ENCODE measurements around the gene HHAT. TPM values are rescaled to one million over a fixed set of nuclear protein-coding genes. Genes with fewer than 3 reads are reported as not detected.
"Not testable (repeated sequence)": the region's sequence is repeated elsewhere in the genome, so short reads cannot be mapped to it uniquely, and the experiment has no call there.

HHAT gene
- total RNA-seq, 1 donor from 2014 or later: 1.0 TPM

DNA sequence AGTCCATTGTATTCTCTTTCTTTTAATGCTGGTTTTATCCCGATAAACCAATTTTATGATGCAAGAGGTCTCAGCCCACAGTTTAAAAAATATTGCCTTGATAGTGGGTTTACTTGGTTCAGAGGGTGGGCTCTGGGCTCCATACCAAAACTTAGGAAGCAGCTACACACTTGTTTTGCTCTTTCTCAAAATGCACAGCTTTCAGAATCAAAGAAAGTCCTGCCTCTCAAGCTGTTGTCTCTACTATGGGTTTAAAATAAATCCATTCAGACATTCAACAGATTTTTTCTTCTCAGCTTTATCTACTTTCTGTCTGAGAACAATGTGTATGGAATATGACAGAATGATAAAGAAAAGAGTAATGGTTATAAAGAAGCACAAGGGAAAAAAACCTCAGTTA is 14.8 kb upstream of the HHAT start:
- no peak for DNase-seq (ENCODE audit: low read depth in 2 of 2)

- no peak for DNase-seq (ENCODE audit: low read depth in 2 of 2)
Measured at GRCh38 chr1:210315529-210315928, 13.2 kb upstream of the HHAT start.

- DNase-seq (ENCODE audit: low read depth in 2 of 2): no peak
Measured at GRCh38 chr1:210321131-210321530, 7.6 kb upstream of the HHAT start.

DNA sequence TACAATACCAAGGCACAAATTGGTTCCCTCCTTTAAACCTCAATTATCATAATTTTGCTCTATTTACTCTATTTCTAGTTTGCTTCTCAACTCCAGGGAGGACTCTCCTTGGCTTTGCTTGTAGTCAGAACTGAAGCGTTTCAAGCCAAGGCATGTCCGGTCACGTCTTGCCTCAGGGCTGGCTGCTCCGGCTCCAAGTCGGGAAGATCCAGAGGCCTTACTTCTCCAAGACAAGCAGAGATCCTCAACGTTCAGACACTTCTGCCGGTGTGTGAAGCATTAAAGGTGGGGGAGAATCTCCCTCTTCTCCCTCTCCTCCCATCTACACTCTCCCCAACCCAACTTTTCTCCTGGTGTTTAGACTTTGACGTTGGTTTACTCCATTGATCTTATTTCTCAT is 7.2 kb upstream of the HHAT start:
- DNase-seq (ENCODE audit: low read depth in 2 of 2): no peak

GRCh38 chr1:210323957-210324356 is 4.7 kb upstream of the HHAT start:
- DNase-seq (ENCODE audit: low read depth in 2 of 2): no peak

DNA sequence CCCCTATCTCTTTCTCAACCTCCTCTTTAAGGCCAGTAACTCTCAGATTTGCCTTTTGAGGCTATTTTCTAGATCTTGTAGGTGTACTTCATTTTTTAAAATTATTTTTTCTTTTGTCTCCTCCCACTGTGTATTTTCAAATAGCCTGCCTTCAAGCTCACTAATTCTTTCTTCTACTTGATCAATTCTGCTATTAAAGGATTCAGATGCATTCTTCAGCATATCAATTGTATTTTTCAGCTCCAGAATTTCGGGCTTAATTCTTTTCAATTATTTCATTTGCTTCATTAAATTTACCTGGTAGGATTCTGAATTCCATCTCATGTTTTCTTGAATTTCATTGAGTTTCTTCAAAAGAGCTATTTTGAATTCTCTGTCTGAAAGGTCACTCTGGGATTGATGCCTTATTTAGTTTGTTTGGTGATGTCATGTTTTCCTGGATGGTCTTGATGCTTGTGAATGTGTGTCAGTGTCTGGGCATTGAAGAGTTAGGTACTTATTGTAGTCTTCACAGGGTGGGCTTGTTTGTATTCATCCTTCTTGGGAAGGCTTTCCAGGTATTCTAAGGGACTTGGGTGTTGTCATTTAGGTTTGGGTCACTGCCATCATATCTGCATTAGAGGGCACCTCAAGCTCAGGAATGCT is 3.6 kb upstream of the HHAT start:
- no peak for DNase-seq (ENCODE audit: low read depth in 2 of 2)

DNA sequence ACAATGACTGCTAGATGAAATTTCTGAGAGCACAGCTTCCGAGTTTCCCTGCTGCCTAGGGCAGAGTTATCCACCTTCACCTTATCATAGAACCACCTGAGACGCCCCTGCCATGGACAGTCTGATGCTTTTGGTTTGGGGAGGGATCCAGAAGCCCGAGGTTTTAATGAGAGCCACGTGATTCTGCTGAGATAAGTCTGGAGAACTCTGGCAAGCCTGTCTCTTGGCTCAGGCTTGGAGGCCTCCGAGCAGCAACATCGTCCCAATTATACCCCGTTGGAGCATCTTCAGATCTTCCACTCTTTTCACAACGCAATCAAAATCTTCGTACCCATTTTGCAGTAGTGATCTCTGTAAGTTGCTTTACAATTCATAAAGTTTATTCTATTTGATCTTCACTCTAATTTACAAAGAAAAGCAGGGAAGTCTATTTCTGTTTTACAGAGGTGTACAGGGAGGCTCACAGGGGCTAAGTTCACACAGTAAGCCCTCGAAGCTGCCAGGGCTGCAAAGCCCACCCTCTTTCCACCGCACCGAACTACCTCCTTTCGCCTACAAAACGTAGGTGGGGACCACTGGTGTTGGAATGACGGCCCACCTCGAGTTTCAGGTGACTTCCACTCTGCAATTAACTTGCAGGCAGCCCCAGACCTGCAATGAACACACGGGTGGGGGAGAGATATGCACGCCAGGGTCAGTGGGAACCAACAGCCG is 513 bp upstream of the HHAT start:
- DNase-seq (ENCODE audit: low read depth in 2 of 2): no peak

DNA sequence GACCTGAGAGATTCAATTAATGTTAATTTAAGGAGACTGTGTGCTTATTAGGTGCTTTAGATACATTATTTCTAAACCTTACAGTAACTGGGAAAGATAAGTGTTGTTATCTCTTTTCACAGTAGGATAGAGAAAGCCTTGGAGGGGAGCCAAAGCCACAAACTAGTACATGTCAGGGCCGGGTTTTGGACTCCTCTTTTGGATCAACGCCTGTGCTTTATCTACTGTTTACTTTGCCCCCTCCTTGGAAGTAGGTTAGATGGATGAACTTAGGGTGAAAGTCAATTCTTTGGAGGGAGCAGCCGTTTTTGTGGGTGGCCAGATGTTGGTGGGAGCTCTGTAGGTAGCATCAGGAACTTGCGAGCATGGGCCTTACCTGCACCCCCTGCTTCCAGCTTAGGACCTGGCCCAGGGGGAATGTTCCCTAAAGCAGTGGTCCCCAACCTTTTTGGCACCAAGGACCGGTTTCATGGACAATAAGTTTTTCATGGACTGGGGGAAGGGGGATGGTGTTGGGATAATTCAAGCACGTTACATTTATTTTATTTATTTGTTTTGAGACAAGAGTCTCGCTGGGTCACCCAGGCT is 1.7 kb downstream of the HHAT start:
- DNase-seq (ENCODE audit: low read depth in 2 of 2): no peak

GRCh38 chr1:210332233-210332632 is 3.5 kb downstream of the HHAT start:
- DNase-seq (ENCODE audit: low read depth in 2 of 2): no peak

- DNase-seq (ENCODE audit: low read depth in 2 of 2): no peak
Measured at GRCh38 chr1:210332719-210333398, 4.2 kb downstream of the HHAT start.

GRCh38 chr1:210335001-210335400 is 6.3 kb downstream of the HHAT start:
- DNase-seq (ENCODE audit: low read depth in 2 of 2): no peak

GRCh38 chr1:210336362-210336761 is 7.7 kb downstream of the HHAT start:
- DNase-seq (ENCODE audit: low read depth in 2 of 2): no peak

DNA sequence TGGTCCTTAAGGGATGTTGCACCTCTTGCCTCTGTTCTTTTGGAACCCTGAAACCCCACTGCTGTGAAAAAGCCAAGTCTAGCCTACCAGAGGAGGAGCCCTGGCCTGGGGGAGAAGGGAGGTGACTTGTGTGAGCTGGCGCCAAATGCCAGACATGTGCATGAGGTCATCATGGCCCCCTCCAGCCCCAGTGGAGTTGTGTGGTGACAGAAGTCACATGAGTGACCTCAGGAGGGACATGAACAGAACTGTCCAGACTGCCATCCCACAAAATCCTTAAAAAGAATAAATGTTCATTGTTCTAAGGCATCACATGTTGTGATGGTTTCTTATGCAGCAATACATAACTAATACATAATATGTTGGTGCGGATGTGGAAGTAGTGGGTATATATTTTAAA is 10.8 kb downstream of the HHAT start:
- DNase-seq (ENCODE audit: low read depth in 2 of 2): no peak

GRCh38 chr1:210340311-210340710 is 11.6 kb downstream of the HHAT start:
- DNase-seq (ENCODE audit: low read depth in 2 of 2): no peak

DNA sequence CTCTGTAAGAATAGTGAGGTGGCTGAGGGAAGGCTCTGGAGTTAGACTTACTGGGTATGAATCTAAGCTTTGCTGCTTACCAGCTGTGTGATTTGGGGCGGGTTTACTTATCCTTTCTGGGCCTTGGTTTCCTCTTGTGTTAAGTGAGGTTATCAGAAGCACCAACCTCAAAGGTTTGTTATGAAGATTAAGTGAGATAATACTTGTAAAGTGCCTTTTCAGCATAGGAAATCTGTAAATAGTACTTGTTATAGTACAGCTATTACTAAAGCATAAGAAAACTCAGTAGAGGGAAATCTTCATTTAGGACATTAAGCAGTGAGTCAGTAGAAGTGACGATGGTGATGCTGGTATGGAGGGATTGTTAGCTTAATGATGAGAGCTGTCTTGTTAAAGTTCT is 12.1 kb downstream of the HHAT start:
- no peak for DNase-seq (ENCODE audit: low read depth in 2 of 2)

GRCh38 chr1:210342986-210343780 is 14.5 kb downstream of the HHAT start:
- no peak for DNase-seq (ENCODE audit: low read depth in 2 of 2)

DNA sequence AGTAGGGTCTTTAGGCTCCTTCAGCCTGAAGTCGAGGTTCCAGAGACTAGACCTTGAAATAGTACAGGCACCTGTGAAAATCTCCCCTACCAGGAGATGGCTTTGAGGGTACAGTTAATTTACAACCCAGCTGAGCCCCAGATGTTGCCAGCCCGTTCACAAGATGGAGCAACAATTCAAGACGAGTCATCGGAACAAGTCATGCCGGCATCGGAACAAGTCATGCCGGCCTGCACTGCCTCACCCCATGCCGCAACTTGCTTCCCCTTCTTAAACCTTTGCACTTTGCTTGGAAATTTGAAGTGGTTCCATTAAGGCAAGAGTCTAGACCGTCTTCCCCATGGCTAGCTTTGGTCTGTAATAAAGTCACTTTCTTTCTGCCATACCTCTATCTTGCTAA is 16.0 kb downstream of the HHAT start:
- no peak for DNase-seq (ENCODE audit: low read depth in 2 of 2)

GRCh38 chr1:210347112-210347511 is 18.4 kb downstream of the HHAT start:
- DNase-seq (ENCODE audit: low read depth in 2 of 2): no peak

GRCh38 chr1:210351496-210351895 is 22.8 kb downstream of the HHAT start:
- DNase-seq (ENCODE audit: low read depth in 2 of 2): no peak

GRCh38 chr1:210352575-210352974 is 23.9 kb downstream of the HHAT start:
- DNase-seq (ENCODE audit: low read depth in 2 of 2): no peak

GRCh38 chr1:210354305-210354704 is 25.6 kb downstream of the HHAT start:
- DNase-seq (ENCODE audit: low read depth in 2 of 2): not testable (repeated sequence)

DNA sequence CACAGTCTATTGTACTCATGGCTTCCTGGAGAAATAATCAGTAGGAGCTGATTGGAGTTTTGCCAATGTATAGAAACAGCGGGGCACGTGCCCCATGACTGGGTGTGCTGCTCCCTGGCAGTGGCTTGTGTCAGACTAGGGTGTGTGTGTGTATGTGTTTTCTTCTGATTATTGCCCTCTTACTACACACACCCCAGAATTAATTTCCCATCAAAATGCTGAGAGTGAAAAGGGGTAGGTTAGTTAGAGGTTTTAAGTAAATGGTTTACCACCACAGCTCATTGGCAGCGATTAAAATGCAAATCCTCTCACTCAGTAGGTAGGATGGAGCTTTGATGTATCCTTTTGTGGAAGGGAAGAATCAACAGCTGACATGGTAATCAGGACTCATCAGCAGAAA is 29.9 kb downstream of the HHAT start:
- peak in 1 of 2 donors; percentile 21 for DNase-seq (ENCODE audit: low read depth in 2 of 2)

All from dermis microvascular lymphatic vessel endothelial cell (primary cell).